HAP-1 (cell line): ENCODE measurements around the gene RBM8A.
"Not testable (repeated sequence)": the region's sequence is repeated elsewhere in the genome, so short reads cannot be mapped to it uniquely, and the experiment has no call there.

Experiments used
- DNase-seq, 2 experiments: peaks; one replicate each; pipeline ENCODE4 v3.0.0-alpha.2; 2016 to 2020; ENCODE audit warnings: low spot score in 2 of 2
- H3K27me3 ChIP-seq: fragments of 250-450 bp; sonication (Bioruptor Pico); 2 replicates; pipeline ENCODE4 v1.5.1; 2020; ENCODE audit warnings: low read depth, mild to moderate bottlenecking, moderate library complexity
- H3K36me3 ChIP-seq: fragments of 250-450 bp; sonication (Bioruptor Pico); replicated peaks from 2 replicates; pipeline ENCODE4 v1.5.1; 2020; ENCODE audit warnings: mild to moderate bottlenecking
- H3K4me1 ChIP-seq: fragments of 250-450 bp; sonication (Bioruptor Pico); 2 replicates; pipeline ENCODE4 v1.5.1; 2020; ENCODE audit warnings: mild to moderate bottlenecking
- H3K4me3 ChIP-seq: fragments of 250-450 bp; sonication (Bioruptor Pico); 2 replicates; pipeline ENCODE4 v1.5.1; 2020; ENCODE audit warnings: mild to moderate bottlenecking, moderate library complexity
- H3K9me3 ChIP-seq: fragments of 250-450 bp; sonication (Bioruptor Pico); 2 replicates; pipeline ENCODE4 v1.5.1; 2020; ENCODE audit warnings: mild to moderate bottlenecking, moderate library complexity
- in situ Hi-C: fragments of 300-500 bp; cut with MboI; formaldehyde crosslinking; loops from 3 replicates; pipeline ENCODE4 v1.14.3; 2020; ENCODE audit warnings: low sequenced_read_pairs, inconsistent platforms, mixed read lengths

Gene RBM8A

DNA sequence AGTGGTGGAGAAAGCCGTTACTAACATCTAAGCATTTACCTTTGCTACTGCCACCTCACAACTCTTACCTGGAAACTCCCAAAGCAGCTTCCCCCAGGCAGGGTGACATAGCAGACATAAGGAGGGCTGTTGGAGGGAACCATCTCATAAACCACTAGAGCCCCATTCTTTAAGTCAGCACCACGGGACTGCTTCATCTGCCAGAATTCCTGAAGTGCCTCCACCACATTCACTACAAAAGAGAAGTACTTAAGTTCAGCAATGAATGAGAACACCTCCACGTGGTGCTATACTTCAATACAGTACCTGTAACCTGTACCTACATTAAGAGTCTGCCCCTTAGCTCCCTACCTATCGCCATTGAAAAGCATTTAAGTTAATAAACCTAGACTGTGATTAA, 20.3 kb upstream of the RBM8A start:
- H3K4me1 ChIP-seq = no peaks in the 10 kb centered on the region; the same call in 1 of the 2 replicates
- in situ Hi-C loops = no loop called here
- DNase-seq = no peak
- peaks cover 12% of the 10 kb centered on the region for H3K36me3 ChIP-seq
- H3K4me3 ChIP-seq = no peak overlapping the region
- no peaks in the 10 kb centered on the region for H3K9me3 ChIP-seq
- H3K27me3 ChIP-seq = no peaks in the 10 kb centered on the region

GRCh38 chr1:145946477-145946986, 19.2 kb upstream of the RBM8A start:
- no peak overlapping the region for H3K4me3 ChIP-seq
- no peak for DNase-seq
- no peaks in the 10 kb centered on the region for H3K27me3 ChIP-seq
- H3K9me3 ChIP-seq = no peaks in the 10 kb centered on the region
- peaks cover 12% of the 10 kb centered on the region for H3K36me3 ChIP-seq
- H3K4me1 ChIP-seq = no peaks in the 10 kb centered on the region
- in situ Hi-C loops = no loop called here

DNA sequence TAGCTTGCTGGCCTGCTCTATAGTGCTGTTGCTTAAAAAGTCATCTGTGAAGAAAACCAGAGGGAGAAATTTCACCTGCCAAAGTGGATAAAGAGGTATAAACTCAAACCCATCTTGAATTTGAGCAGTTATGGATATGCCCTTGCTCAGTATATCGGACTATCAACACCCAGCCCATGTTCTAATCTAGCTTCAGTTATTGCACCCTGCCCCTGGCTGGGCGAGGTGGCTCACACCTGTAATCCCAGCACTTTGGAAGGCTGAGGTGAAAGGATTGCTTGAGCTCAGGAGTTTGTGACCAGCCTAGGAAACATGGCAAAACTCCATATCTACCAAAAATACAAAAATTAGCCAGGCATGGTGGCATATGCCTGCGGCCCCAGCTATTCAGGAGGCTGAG, 17.2 kb upstream of the RBM8A start:
- no peaks in the 10 kb centered on the region for H3K27me3 ChIP-seq
- H3K9me3 ChIP-seq = no peaks in the 10 kb centered on the region
- DNase-seq = no peak
- no peaks in the 10 kb centered on the region for H3K4me1 ChIP-seq
- in situ Hi-C loops = no loop called here
- H3K4me3 ChIP-seq = no peak overlapping the region
- H3K36me3 ChIP-seq = peaks cover 12% of the 10 kb centered on the region

DNA sequence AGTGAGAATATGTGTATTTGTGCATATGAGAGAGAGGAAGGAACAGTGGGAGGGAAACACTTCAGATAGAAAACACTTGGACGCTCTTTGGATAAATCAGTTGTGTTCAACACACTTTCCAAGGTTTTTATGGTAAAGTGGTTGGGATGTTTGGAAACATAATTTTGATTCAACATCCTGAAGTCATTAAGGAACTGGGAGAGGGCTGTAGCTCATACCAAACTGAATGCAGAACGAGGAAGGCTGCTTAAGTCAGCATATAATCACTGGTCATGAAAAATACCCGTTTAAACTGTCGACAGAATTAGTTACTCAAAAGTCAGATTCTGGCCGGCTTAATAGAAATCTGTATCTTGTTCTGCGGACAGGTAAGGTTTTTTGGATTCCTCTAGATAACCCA, 15.6 kb upstream of the RBM8A start:
- DNase-seq = no peak
- Histone ChIP-seq H3K36me3 (peaks cover 12% of the 10 kb centered on the region), H3K4me1 (no peaks in the 10 kb centered on the region), H3K27me3 (no peaks in the 10 kb centered on the region), H3K9me3 (no peaks in the 10 kb centered on the region), H3K4me3 (no peak overlapping the region)
- in situ Hi-C loops = no loop called here

GRCh38 chr1:145942405-145942804, 15.1 kb upstream of the RBM8A start:
- no peak for DNase-seq
- in situ Hi-C loops = no loop called here
- H3K9me3 ChIP-seq = no peaks in the 10 kb centered on the region
- H3K27me3 ChIP-seq = no peaks in the 10 kb centered on the region
- H3K4me1 ChIP-seq = no peaks in the 10 kb centered on the region
- peaks cover 12% of the 10 kb centered on the region for H3K36me3 ChIP-seq
- no peak overlapping the region for H3K4me3 ChIP-seq

- H3K4me3 ChIP-seq = no peak overlapping the region
- H3K36me3 ChIP-seq = peaks cover 11% of the 10 kb centered on the region
- no peaks in the 10 kb centered on the region for H3K9me3 ChIP-seq
- DNase-seq = no peak
- peaks cover 14% of the 10 kb centered on the region for H3K4me1 ChIP-seq
- in situ Hi-C loops = no loop called here
- H3K27me3 ChIP-seq = no peaks in the 10 kb centered on the region
These were observed 10.2 kb upstream of the RBM8A start for GRCh38 chr1:145937436-145937835.

- no peaks in the 10 kb centered on the region for H3K27me3 ChIP-seq
- H3K4me3 ChIP-seq = no peak overlapping the region
- in situ Hi-C loops = no loop called here
- H3K36me3 ChIP-seq = peaks cover 11% of the 10 kb centered on the region
- H3K4me1 ChIP-seq = peaks cover 17% of the 10 kb centered on the region
- no peaks in the 10 kb centered on the region for H3K9me3 ChIP-seq
- no peak for DNase-seq
These were observed 9.0 kb upstream of the RBM8A start for GRCh38 chr1:145936247-145936646.

DNA sequence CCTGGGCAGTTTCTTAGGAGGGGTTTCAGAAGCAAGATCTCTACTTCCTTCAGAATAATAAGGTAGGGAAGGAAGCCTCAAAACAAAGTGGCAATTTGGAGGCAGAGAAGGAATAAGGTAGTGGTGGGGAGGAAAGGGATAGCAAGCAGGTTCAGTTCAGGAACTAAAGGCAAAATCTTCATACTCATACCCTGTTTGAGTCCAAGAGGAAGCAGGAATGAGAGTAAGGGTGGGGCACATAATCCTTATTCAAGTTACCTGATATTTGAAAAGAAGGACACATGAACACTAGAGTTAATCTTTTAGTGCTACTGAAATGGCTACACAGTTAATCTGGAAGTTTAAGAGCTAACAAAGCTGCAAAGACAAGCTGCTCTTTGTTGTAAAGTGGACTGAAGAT, 8.4 kb upstream of the RBM8A start:
- DNase-seq = peak in 1 of 2 experiments; percentile 32
- in situ Hi-C loops = no loop called here
- H3K4me1 ChIP-seq = peaks cover 17% of the 10 kb centered on the region
- H3K27me3 ChIP-seq = no peaks in the 10 kb centered on the region
- H3K4me3 ChIP-seq = no peak overlapping the region
- peaks cover 11% of the 10 kb centered on the region for H3K36me3 ChIP-seq
- no peaks in the 10 kb centered on the region for H3K9me3 ChIP-seq

DNA sequence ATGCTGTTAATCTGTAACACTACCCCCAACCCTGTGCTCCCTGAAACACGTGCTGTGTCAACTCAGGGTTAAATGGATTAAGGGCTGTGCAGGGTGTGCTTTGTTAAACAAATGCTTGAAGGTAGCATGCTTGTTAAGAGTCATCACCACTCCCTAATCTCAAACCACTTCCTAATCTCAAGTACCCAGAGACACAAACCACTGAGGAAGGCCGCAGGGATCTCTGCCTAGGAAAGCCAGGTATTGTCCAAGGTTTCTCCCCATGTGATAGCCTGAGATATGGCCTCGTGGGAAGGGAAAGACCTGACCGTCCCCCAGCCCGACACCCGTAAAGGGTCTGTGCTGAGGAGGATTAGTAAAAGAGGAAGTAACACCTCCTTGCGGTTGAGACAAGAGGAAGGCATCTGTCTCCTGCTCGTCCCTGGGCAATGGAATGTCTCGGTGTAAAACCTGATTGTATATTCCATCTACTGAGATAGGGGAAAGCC, 5.3 kb upstream of the RBM8A start:
- in situ Hi-C loops, H3K9me3 ChIP-seq, H3K27me3 ChIP-seq, H3K4me3 ChIP-seq: not testable (repeated sequence)
- peaks cover 20% of the 10 kb centered on the region for H3K4me1 ChIP-seq
- DNase-seq = peak; percentile 38 to 58
- peaks cover 11% of the 10 kb centered on the region for H3K36me3 ChIP-seq

- Histone ChIP-seq H3K27me3 (no peaks in the 10 kb centered on the region), H3K36me3 (peaks cover 8% of the 10 kb centered on the region), H3K4me3 (peak overlapping the region; percentile 78), H3K9me3 (no peaks in the 10 kb centered on the region), H3K4me1 (peaks cover 17% of the 10 kb centered on the region)
- in situ Hi-C loops = loop anchor here (5.0 kb wide), 1 partner anchor 34 kb away; the partner anchor contains the start of genes ANKRD34A and POLR3GL
- DNase-seq = no peak
These were observed 796 bp upstream of the RBM8A start for GRCh38 chr1:145927916-145928643.

DNA sequence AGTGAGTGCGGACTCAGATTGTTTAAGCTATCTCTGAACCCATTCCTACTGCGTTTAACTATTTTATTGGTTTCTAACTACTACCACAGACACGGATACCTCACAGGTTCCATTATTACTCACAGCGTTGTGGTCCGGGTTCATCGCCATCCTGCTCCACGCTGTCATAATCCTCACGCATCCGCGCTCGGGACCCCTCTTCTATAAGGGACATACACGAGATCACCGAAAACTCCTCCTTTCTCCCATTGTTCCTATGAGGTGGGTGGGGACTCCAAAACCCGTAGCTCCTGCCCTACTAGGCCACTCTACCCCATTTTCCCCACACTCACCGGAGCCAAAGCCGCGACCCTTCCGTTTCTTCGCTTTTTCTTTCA, 610 bp downstream of the RBM8A start:
- in situ Hi-C loops = loop anchor here (5.0 kb wide), 1 partner anchor 36 kb away; the partner anchor contains the start of genes ANKRD34A and POLR3GL
- H3K4me3 ChIP-seq = peak overlapping the region; percentile 78
- H3K4me1 ChIP-seq = peaks cover 8% of the 10 kb centered on the region; the same call in 1 of the 2 replicates
- H3K27me3 ChIP-seq = no peaks in the 10 kb centered on the region
- H3K9me3 ChIP-seq = no peaks in the 10 kb centered on the region
- peak; percentile 38 to 62 for DNase-seq
- H3K36me3 ChIP-seq = peaks cover 18% of the 10 kb centered on the region

DNA sequence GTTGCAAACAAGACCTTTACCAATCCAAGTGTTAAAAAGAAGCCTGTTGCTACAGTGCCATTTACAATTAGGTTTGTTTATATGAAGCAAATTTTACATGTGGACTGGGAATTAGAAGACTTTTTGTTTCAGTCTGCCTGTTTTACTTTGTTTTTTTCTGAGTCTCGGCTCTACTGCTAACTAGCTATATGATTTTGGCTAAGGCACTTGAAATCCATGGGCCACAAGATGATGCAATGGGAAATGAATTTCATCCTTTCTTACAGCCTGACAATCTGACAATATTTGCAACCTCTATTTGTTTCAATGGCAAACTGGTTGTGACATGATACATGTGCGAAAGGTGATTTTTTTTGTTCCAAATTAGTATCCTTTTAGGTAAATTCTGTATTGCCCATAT, 5.0 kb downstream of the RBM8A start:
- Histone ChIP-seq H3K4me3 (no peak overlapping the region), H3K36me3 (peaks cover 20% of the 10 kb centered on the region), H3K4me1 (peaks cover 13% of the 10 kb centered on the region), H3K27me3 (no peaks in the 10 kb centered on the region), H3K9me3 (no peaks in the 10 kb centered on the region)
- in situ Hi-C loops = no loop called here
- DNase-seq = no peak

DNA sequence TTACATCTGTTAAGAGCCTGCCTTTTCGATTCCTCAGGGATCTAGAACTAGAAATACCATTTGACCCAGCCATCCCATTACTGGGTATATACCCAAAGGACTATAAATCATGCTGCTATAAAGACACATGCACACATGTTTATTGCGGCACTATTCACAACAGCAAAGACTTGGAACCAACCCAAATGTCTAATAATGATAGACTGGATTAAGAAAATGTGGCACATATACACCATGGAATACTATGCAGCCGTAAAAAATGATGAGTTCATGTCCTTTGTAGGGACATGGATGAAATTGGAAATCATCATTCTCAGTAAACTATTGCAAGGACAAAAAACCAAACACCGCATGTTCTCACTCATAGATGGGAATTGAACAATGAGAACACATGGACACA, 7.0 kb downstream of the RBM8A start:
- in situ Hi-C loops, H3K27me3 ChIP-seq, DNase-seq, H3K4me1 ChIP-seq, H3K4me3 ChIP-seq, H3K9me3 ChIP-seq: not testable (repeated sequence)
- H3K36me3 ChIP-seq = peaks cover 15% of the 10 kb centered on the region
